Mucosa of rectum (tissue), 2 donors: ENCODE results near the gene PEG3.

Experiments
- H3K27ac ChIP-seq, 2 donors: one replicate each; pipeline ENCODE4 v1.7.0; 2013; ENCODE audit warnings: inconsistent platforms in 2 of 2, low read depth in 2 of 2, low read length in 2 of 2
- H3K27me3 ChIP-seq, 2 donors: one replicate each; pipeline ENCODE4 v1.7.0; 2013; ENCODE audit warnings: low read length in 2 of 2; ENCODE audit not compliant: control insufficient read depth in 2 of 2, insufficient read depth in 2 of 2
- H3K36me3 ChIP-seq, 2 donors: one replicate each; pipeline ENCODE4 v1.7.0; 2013; ENCODE audit warnings: low read length in 2 of 2; ENCODE audit not compliant: control insufficient read depth in 2 of 2, insufficient read depth in 2 of 2
- H3K4me1 ChIP-seq, 2 donors: one replicate each; pipeline ENCODE4 v1.7.0; 2013; ENCODE audit warnings: low read length in 2 of 2, mild to moderate bottlenecking in 1 of 2; ENCODE audit not compliant: control insufficient read depth in 2 of 2, insufficient read depth in 2 of 2
- H3K4me3 ChIP-seq, 2 donors: one replicate each; pipeline ENCODE4 v1.7.0; 2013; ENCODE audit warnings: low read length in 2 of 2
- H3K9ac ChIP-seq, 2 donors: one replicate each; pipeline ENCODE4 v1.7.0; 2013; ENCODE audit warnings: low read length in 2 of 2, low read depth in 1 of 2, mild to moderate bottlenecking in 1 of 2
- H3K9me3 ChIP-seq, 2 donors: one replicate each; pipeline ENCODE4 v1.7.0; 2013; ENCODE audit warnings: low read length in 2 of 2; ENCODE audit not compliant: control insufficient read depth in 2 of 2
- donor health status: healthy.
- donor health status: Normal muscosa, but diverticular disease.

PEG3 gene

DNA sequence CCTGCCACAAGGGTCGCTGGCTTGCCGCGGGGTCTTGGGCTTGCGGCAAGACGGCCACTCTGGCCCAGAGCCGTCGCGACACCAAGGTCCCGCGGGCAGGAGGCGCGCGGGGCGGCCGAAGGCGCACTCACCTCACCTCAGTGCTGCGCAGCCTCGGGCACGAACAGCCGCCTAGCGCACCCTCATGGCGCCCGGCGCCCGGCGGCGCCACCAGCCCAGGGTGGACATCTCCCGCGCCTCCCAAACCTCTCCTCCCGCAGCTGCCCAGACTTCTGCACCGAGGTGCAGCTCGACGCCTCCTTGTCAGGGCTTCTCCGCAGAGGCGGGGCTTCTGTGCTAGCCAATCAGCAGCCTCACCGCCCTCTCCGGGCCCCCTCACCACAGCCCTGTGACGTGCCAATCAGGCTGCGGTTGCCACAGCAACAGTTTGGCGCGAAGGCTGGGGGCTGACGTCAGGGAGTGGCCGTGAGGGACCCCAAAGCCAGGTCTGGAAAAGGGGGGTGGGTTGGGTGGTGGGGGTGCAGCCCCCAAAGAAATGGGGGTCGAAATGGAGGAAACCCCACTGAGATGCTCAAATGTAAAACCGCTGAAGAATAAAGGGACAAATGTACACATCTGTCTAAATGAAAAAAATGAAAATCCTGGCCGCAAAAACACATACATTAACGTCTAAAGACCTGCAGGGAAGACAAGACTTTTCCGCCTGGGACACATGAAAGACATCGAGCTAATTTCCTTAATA, at the start of gene PEG3, which contains the start of gene ZIM2:
TSS of gene PEG3 (minus strand) at position 276 of the 742 bp plus-strand sequence. CDS start 16,071 bp downstream, outside the sequence.
TSS of gene ZIM2 (minus strand) at position 276 of the 742 bp plus-strand sequence. CDS start 16,449 bp downstream, outside the sequence.
- Histone ChIP-seq H3K9ac (no peak within 1 kb of the TSS), H3K4me3 (peak within 1 kb of the TSS; percentile 26 to 35), H3K36me3 (no peaks in the 10 kb centered on the region), H3K9me3 (peaks cover 3 to 6% of the 10 kb centered on the region in 2 donors), H3K27me3 (no peaks in the 10 kb centered on the region), H3K27ac (peak within 1 kb of the TSS in 1 of 2 donors; percentile 42), H3K4me1 (no peaks in the 10 kb centered on the region)

DNA sequence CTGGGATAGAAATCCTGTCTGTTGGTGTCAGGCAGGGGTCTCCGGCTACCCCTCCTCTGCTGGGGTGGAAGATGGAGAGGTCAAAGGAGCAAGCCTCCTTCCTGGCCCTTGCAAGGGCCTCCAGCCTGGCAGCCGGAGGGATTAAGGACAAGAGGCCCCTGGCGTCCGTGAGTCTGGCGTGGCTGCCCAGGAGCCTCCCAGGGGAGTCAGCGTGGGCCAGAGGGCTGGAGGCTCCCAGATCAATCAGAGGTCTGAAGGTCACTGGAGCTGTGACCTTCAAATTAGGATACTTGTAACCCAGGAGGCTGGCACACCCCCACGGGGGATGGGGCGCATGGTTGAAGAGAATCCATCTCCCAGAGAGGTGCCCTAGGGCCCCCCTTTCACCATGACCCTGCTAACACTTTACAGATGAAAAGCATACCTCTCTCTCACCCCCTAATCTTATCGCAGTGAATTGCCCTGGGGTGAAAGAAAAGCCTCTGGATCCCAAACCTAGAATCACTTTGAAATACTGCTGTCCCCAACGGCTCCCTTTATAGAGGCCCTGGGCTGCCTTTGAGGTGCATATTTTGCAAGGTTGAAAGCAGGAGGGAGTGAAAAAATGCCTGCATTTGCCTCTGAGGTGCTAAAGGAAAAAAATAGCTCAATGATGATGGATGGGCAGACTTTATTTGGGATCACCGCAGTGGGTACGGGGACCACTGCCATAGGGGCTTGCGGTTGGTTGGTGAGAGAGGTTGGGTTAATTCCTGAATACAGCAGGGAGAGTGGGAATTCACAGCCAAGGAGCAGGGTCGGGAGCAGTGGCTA, 44.9 kb upstream of the PEG3 start:
- Histone ChIP-seq H3K27me3 (no peaks in the 10 kb centered on the region), H3K4me1 (no peaks in the 10 kb centered on the region), H3K9ac (no peak overlapping the region), H3K9me3 (peaks cover 0 to 2% of the 10 kb centered on the region in 2 donors), H3K36me3 (no peaks in the 10 kb centered on the region), H3K27ac (no peak overlapping the region), H3K4me3 (no peak overlapping the region)

- H3K9me3 ChIP-seq = peaks cover 0 to 2% of the 10 kb centered on the region in 2 donors
- no peaks in the 10 kb centered on the region for H3K36me3 ChIP-seq
- no peaks in the 10 kb centered on the region for H3K4me1 ChIP-seq
- H3K27me3 ChIP-seq = no peaks in the 10 kb centered on the region
- no peak overlapping the region for H3K27ac ChIP-seq
- no peak overlapping the region for H3K4me3 ChIP-seq
- H3K9ac ChIP-seq = no peak overlapping the region
Measured at GRCh38 chr19:56884441-56884840, 43.9 kb upstream of the PEG3 start.

GRCh38 chr19:56880592-56881190, 40.2 kb upstream of the PEG3 start:
- no peak overlapping the region for H3K9ac ChIP-seq
- H3K27ac ChIP-seq = no peak overlapping the region
- no peaks in the 10 kb centered on the region for H3K27me3 ChIP-seq
- no peak overlapping the region for H3K4me3 ChIP-seq
- H3K9me3 ChIP-seq = peaks cover 0 to 1% of the 10 kb centered on the region in 2 donors
- H3K36me3 ChIP-seq = no peaks in the 10 kb centered on the region
- no peaks in the 10 kb centered on the region for H3K4me1 ChIP-seq

DNA sequence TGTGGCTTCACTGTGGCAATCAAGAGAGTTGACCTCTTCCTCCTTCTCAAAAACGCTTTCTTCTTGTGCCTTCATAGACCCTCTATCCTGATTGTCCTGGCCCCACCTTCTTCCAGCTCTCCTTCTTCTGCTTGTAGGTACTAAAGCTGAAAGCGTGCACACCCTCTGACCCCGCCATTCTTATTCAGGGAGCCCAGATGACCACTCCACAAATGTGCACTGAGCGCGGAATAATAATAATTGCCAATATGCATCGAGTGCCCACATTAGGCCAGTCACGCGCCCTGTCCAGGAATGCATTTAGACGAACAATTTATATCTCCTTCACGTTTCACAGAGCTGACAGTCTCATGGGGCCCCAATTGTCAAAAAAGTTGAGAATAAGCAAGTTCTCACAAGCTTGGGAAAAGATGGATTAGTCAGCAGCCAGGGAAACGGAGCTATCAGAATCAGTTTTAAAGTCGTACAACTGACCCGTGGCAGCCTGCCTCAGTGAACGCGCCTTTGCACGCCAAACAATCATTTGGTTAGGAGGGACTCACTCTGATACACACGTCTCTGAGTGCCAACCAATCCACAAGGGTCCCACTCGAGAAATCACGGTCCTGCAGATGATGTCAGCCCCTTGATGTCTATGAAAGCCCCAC, 36.7 kb upstream of the PEG3 start:
- no peaks in the 10 kb centered on the region for H3K27me3 ChIP-seq
- H3K36me3 ChIP-seq = no peaks in the 10 kb centered on the region
- no peak overlapping the region for H3K4me3 ChIP-seq
- peaks cover 3 to 6% of the 10 kb centered on the region in 2 donors for H3K9me3 ChIP-seq
- no peaks in the 10 kb centered on the region for H3K4me1 ChIP-seq
- no peak overlapping the region for H3K27ac ChIP-seq
- H3K9ac ChIP-seq = no peak overlapping the region

- Histone ChIP-seq H3K4me3 (no peak overlapping the region), H3K9me3 (peaks cover 3 to 6% of the 10 kb centered on the region in 2 donors), H3K27me3 (no peaks in the 10 kb centered on the region), H3K4me1 (no peaks in the 10 kb centered on the region), H3K36me3 (no peaks in the 10 kb centered on the region), H3K9ac (no peak overlapping the region), H3K27ac (no peak overlapping the region)
Measured at GRCh38 chr19:56875717-56876116, 35.2 kb upstream of the PEG3 start.

DNA sequence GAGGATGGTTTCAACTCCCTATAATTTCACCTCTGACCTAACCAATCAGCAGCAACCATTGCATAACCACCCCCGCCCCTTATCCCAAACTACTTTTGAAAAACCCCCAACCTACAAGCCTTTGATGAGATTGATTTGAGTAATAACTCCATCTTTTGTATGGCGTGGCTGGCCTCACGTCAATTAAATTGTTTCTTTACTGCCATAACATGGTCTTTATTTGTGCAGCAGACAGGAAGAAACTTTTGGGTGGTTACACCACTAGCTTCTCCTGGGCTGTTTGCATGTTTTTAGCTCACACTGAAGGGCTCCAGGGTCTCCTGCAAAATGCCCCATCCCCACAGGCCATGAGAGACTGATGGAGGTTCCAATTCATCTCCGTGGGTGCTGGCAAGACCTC, 34.0 kb upstream of the PEG3 start:
- no peak overlapping the region for H3K27ac ChIP-seq
- H3K9me3 ChIP-seq = peaks cover 3 to 8% of the 10 kb centered on the region in 2 donors
- no peaks in the 10 kb centered on the region for H3K27me3 ChIP-seq
- H3K4me3 ChIP-seq = no peak overlapping the region
- H3K4me1 ChIP-seq = no peaks in the 10 kb centered on the region
- no peak overlapping the region for H3K9ac ChIP-seq
- H3K36me3 ChIP-seq = no peaks in the 10 kb centered on the region

GRCh38 chr19:56873493-56873892, 33.0 kb upstream of the PEG3 start:
- Histone ChIP-seq H3K9ac (no peak overlapping the region), H3K27me3 (no peaks in the 10 kb centered on the region), H3K27ac (no peak overlapping the region), H3K4me1 (no peaks in the 10 kb centered on the region), H3K36me3 (no peaks in the 10 kb centered on the region), H3K9me3 (peaks cover 3 to 9% of the 10 kb centered on the region in 2 donors), H3K4me3 (no peak overlapping the region)

DNA sequence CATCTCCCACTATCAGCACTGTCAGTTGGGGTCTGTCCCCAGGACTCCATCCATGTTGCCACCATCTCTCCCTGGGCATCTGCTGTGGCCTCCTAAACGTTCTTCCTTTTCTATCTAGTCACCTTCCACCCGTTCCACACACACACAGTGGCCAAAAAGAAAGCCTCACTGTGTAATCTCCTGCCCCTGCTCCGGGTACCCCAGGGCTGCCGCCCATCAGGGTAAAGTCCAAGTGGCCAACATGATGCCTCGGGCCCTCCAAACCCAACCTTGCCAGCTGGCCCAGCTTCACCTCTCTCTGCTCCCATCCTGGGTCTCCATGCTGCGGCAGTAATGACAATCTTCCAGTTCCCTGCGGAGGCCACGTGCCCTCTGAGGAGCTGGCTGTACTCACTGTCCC, 29.4 kb upstream of the PEG3 start:
- Histone ChIP-seq H3K9ac (no peak overlapping the region), H3K36me3 (no peaks in the 10 kb centered on the region), H3K9me3 (peaks cover 3% of the 10 kb centered on the region in 2 donors), H3K4me3 (no peak overlapping the region), H3K4me1 (no peaks in the 10 kb centered on the region), H3K27me3 (no peaks in the 10 kb centered on the region), H3K27ac (no peak overlapping the region)
